Natural killer cell (primary cell): ENCODE results near the gene SCAMP1. TPM values are rescaled to one million over a fixed set of nuclear protein-coding genes. Genes with fewer than 3 reads are reported as not detected.
"Not testable (repeated sequence)": the region's sequence is repeated elsewhere in the genome, so short reads cannot be mapped to it uniquely, and the experiment has no call there.

Experiments used
- ATAC-seq, 3 donors: fragments of 150-1000 bp in 2 of 3; fragments of 200-7000 bp in 1 of 3; cut with Tn5 transposase; 1 replicate in 1 of 3; 2 replicates in 2 of 3; pipeline ENCODE4 v1.10.0; 2021; ENCODE audit warnings: mild to moderate bottlenecking in 2 of 3, moderate library complexity in 2 of 3
- DNase-seq, 2 donors: peaks; one replicate each; pipeline versions ENCODE4 v3.0.0 to v3.0.0-alpha.2; 2013 to 2021; ENCODE audit warnings: mixed read lengths in 1 of 2
- H3K27ac ChIP-seq: one replicate; pipeline ENCODE4 v1.5.1; 2013; ENCODE audit warnings: mild to moderate bottlenecking, low read length
- H3K27me3 ChIP-seq: one replicate; pipeline ENCODE4 v1.6.1; 2013; ENCODE audit warnings: low read length; ENCODE audit not compliant: control insufficient read depth, insufficient read depth
- H3K36me3 ChIP-seq: one replicate; pipeline ENCODE4 v1.6.1; 2013; ENCODE audit warnings: low read length; ENCODE audit not compliant: control insufficient read depth, insufficient read depth
- H3K4me1 ChIP-seq: one replicate; pipeline ENCODE4 v1.6.1; 2013; ENCODE audit warnings: low read length; ENCODE audit not compliant: control insufficient read depth, insufficient read depth
- H3K4me3 ChIP-seq: one replicate; pipeline ENCODE4 v1.5.1; 2013; ENCODE audit warnings: low read length
- H3K9me3 ChIP-seq: one replicate; pipeline ENCODE4 v1.6.1; 2013; ENCODE audit warnings: low read length; ENCODE audit not compliant: control insufficient read depth, insufficient read depth
- H3K27ac Mint-ChIP-seq, 2 donors: one replicate each; pipeline ENCODE4 v1.8.0; 2022; ENCODE audit warnings: mild to moderate bottlenecking in 2 of 2, mixed read lengths in 2 of 2, moderate library complexity in 1 of 2
- H3K27me3 Mint-ChIP-seq, 2 donors: one replicate each; pipeline ENCODE4 v1.8.0; 2022; ENCODE audit warnings: low read depth in 2 of 2, mixed read lengths in 2 of 2
- H3K36me3 Mint-ChIP-seq: one replicate; pipeline ENCODE4 v1.8.0; 2022; ENCODE audit warnings: mixed read lengths
- H3K4me1 Mint-ChIP-seq, 2 donors: one replicate each; pipeline ENCODE4 v1.8.0; 2022; ENCODE audit warnings: mixed read lengths in 2 of 2
- H3K4me3 Mint-ChIP-seq: one replicate; pipeline ENCODE4 v1.8.0; 2022; ENCODE audit warnings: mild to moderate bottlenecking, moderate library complexity, mixed read lengths
- H3K9me3 Mint-ChIP-seq, 2 donors: one replicate each; pipeline ENCODE4 v1.8.0; 2022; ENCODE audit warnings: mixed read lengths in 2 of 2
- WGBS: methylation state at CpG from one replicate; pipeline ENCODE4 v1.1.7; 2013; ENCODE audit warnings: missing lambda C conversion rate; ENCODE audit not compliant: insufficient coverage; 5-methylcytosine and 5-hydroxymethylcytosine counted together
- intact Hi-C: fragments of 100-400 bp; cut with micrococcal nuclease; formaldehyde crosslinking; loops from one replicate; pipeline ENCODE4 v1.14.2; 2022
- total RNA-seq, 4 donors: library from RNA; stranded (reverse); fragments of 120-200 nt in 1 of 4; gene quantifications; one replicate each; pipeline versions ENCODE4 v1.2.3 to v1.2.4, GENCODE V29; 2013 to 2022
- TF ChIP-seq, protein P1 (sequence below): fragments of 200-600 bp; IDR thresholded peaks from one replicate; pipeline ENCODE4 v1.8.0; 2022; ENCODE audit warnings: antibody characterized with exemption

Gene SCAMP1
- total RNA-seq, 3 donors from 2014 or later (not counting 1 experiment from before 2014, with no cell fraction given) = 19.9 to 27.1 (median 20.5) TPM

- no peak overlapping the region for H3K27ac ChIP-seq
- WGBS = 94% methylated on average over 4 of the region's 4 CpGs
- Mint-ChIP-seq H3K36me3 (no peaks in the 10 kb centered on the region), H3K27me3 (no peaks in the 10 kb centered on the region), H3K27ac (no peak overlapping the region), H3K4me3 (no peak overlapping the region), H3K4me1 (peaks cover 21 to 34% of the 10 kb centered on the region in 2 donors), H3K9me3 (no peaks in the 10 kb centered on the region)
- H3K4me3 ChIP-seq = no peak overlapping the region
- H3K9me3 ChIP-seq = no peaks in the 10 kb centered on the region
- H3K4me1 ChIP-seq = no peaks in the 10 kb centered on the region
- intact Hi-C loops = no loop called here
- DNase-seq (no peak), ATAC-seq (no peak)
- TF ChIP-seq, protein P1, sequence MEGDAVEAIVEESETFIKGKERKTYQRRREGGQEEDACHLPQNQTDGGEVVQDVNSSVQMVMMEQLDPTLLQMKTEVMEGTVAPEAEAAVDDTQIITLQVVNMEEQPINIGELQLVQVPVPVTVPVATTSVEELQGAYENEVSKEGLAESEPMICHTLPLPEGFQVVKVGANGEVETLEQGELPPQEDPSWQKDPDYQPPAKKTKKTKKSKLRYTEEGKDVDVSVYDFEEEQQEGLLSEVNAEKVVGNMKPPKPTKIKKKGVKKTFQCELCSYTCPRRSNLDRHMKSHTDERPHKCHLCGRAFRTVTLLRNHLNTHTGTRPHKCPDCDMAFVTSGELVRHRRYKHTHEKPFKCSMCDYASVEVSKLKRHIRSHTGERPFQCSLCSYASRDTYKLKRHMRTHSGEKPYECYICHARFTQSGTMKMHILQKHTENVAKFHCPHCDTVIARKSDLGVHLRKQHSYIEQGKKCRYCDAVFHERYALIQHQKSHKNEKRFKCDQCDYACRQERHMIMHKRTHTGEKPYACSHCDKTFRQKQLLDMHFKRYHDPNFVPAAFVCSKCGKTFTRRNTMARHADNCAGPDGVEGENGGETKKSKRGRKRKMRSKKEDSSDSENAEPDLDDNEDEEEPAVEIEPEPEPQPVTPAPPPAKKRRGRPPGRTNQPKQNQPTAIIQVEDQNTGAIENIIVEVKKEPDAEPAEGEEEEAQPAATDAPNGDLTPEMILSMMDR = no peak
- H3K27me3 ChIP-seq = no peaks in the 10 kb centered on the region
- no peaks in the 10 kb centered on the region for H3K36me3 ChIP-seq
These were observed 17.3 kb downstream of the SCAMP1 start for GRCh38 chr5:78377718-78378105.

DNA sequence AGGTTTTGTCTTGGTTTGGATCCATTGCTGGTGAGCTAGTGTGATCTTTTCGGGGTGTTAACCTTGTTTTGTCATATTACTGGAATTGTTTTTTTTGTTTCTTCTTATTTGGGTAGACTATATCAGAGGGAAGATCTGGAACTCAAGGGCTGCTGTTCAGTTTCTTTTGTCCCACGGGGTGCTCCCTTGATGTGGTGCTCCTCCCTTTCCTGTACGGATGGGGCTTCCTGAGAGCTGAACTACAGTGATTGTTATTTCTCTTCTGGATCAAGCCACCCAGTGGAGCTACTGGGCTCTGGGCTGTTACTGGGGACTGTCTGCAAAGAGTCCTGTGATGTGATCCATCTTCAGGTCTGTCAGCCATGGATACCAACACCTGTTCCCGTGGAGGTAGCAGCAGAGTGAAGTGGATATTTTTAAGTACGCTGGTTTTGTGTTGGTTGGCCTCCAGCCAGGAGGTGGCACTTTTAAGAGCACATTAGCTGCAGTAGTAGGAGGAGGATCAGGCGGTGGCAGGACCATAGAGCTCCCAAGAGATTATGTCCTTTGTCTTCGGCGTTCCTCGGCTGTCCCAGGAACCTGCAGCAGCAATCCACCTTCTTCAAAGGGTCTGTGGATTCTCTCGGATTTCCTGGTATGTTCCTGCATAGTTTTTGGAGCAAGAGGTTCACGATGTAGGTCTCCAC is 27.2 kb downstream of the SCAMP1 start:
- TF ChIP-seq, protein P1 = no peak
- Histone ChIP-seq H3K27me3 (no peaks in the 10 kb centered on the region), H3K4me1 (no peaks in the 10 kb centered on the region), H3K9me3 (no peaks in the 10 kb centered on the region), H3K36me3 (no peaks in the 10 kb centered on the region), H3K4me3 (no peak overlapping the region), H3K27ac (no peak overlapping the region)
- Mint-ChIP-seq H3K36me3 (peaks cover 14% of the 10 kb centered on the region), H3K4me3 (no peak overlapping the region), H3K9me3 (peaks cover 2 to 6% of the 10 kb centered on the region in 2 donors), H3K4me1 (peaks cover 34 to 54% of the 10 kb centered on the region in 2 donors), H3K27ac (no peak overlapping the region), H3K27me3 (no peaks in the 10 kb centered on the region)
- DNase-seq (no peak), ATAC-seq (no peak)
- intact Hi-C loops = no loop called here
- 89% methylated on average over 11 of the region's 11 CpGs for WGBS

DNA sequence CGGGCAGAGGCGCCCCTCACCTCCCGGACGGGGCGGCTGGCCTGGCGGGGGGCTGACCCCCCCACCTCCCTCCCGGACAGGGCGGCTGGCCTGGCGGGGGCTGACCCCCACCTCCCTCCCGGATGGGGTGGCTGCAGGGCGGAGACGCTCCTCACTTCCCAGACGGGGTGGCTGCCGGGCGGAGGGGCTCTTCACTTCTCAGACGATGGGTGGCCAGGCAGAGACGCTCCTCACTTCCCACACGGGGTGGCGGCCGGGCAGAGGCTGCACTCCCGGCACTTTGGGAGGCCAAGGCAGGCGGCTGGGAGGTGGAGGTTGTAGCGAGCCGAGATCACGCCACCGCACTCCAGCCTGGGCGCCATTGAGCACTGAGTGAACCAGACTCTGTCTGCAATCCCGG is 30.9 kb downstream of the SCAMP1 start:
- H3K27me3 Mint-ChIP-seq, H3K27ac ChIP-seq, H3K36me3 ChIP-seq, intact Hi-C loops, H3K27me3 ChIP-seq, ATAC-seq, DNase-seq, H3K4me3 Mint-ChIP-seq, H3K4me1 ChIP-seq, H3K27ac Mint-ChIP-seq, H3K4me3 ChIP-seq, H3K9me3 Mint-ChIP-seq, H3K9me3 ChIP-seq: not testable (repeated sequence)
- Mint-ChIP-seq H3K36me3 (peaks cover 13% of the 10 kb centered on the region), H3K4me1 (peaks cover 23 to 24% of the 10 kb centered on the region in 2 donors)
- WGBS = 95% methylated on average over 23 of the region's 28 CpGs

- Histone ChIP-seq H3K27me3 (no peaks in the 10 kb centered on the region), H3K27ac (no peak overlapping the region), H3K9me3 (no peaks in the 10 kb centered on the region), H3K36me3 (no peaks in the 10 kb centered on the region), H3K4me1 (no peaks in the 10 kb centered on the region), H3K4me3 (no peak overlapping the region)
- Mint-ChIP-seq H3K9me3 (no peaks in the 10 kb centered on the region), H3K27me3 (no peaks in the 10 kb centered on the region), H3K27ac (no peak overlapping the region), H3K36me3 (no peaks in the 10 kb centered on the region), H3K4me1 (peaks cover 34 to 54% of the 10 kb centered on the region in 2 donors), H3K4me3 (no peak overlapping the region)
- TF ChIP-seq, protein P1 = no peak
- 94% methylated on average over 2 of the region's 2 CpGs for WGBS
- DNase-seq (no peak), ATAC-seq (no peak)
- intact Hi-C loops = no loop called here
These were observed 37.4 kb downstream of the SCAMP1 start for GRCh38 chr5:78397831-78398230.
